Forelimb muscle (tissue), 1 donor: ENCODE data around the gene KLHDC8A. TPM values are rescaled to one million over a fixed set of nuclear protein-coding genes. Genes with fewer than 3 reads are reported as not detected.
"Not testable (repeated sequence)": the region's sequence is repeated elsewhere in the genome, so short reads cannot be mapped to it uniquely, and the experiment has no call there.

Source experiments
- DNase-seq: peaks from one replicate; pipeline ENCODE4 v3.0.0-alpha.2; 2013; ENCODE audit warnings: low read depth
- polyA plus RNA-seq: library from polyadenylated mRNA; unstranded; fragments of 120-200 nt; gene quantifications from one replicate; pipeline ENCODE4 v1.2.1, GENCODE V29; 2013; ENCODE audit not compliant: insufficient read length

Gene KLHDC8A, protein sequence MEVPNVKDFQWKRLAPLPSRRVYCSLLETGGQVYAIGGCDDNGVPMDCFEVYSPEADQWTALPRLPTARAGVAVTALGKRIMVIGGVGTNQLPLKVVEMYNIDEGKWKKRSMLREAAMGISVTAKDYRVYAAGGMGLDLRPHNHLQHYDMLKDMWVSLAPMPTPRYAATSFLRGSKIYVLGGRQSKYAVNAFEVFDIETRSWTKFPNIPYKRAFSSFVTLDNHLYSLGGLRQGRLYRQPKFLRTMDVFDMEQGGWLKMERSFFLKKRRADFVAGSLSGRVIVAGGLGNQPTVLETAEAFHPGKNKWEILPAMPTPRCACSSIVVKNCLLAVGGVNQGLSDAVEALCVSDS
- polyA plus RNA-seq: 0.15 TPM

DNA sequence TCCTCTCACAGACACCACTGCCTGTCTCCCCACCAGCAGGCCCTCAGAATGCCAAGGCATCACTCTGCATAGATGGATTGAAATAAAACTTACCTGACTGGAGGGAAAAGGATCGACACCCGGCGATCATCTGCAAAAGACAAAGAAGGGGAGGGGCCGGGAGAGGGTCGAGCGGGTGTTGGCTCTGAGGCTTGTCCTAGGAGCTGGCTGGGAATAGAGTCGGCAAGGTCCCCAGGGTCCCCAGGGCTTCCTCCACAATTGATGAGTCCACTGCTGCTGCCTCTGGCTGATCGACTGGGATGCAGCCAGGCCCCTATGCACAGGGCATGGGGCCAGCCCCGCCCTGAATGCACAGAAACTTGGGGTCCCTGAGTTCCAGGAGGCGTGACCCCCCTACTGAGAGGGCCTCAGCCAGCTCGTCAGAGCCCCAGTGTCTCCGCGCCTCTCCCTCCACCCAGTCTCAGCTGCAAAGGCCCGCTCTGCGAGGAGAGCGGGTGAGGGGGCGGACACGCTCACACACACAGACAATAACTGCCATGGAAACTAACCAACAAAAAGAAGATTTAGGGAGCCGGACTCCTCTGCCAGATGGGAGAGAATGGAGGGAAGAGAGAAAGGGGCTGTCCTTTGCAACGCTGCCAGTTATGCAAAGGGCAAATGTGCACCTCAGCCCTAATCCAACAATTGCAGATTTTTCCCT lies at the start of gene KLHDC8A:
TSS of gene KLHDC8A (minus strand) at position 483 of the 700 bp plus-strand sequence. CDS start 13,318 bp downstream, outside the sequence.
- DNase-seq: peak; percentile 59

DNA sequence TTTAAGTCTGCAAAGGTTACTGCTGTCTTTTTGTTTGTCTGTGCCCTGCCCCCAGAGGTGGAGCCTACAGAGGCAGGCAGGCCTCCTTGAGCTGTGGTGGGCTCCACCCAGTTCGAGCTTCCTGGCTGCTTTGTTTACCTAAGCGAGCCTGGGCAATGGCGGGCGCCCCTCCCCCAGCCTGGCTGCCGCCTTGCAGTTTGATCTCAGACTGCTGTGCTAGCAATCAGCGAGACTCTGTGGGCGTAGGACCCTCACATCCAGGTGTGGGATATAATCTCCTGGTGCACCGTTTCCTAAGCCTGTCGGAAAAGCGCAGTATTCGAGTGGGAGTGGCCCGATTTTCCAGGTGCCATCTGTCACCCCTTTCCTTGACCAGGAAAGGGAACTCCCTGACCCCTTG lies 49.5 kb upstream of the KLHDC8A start:
- not testable (repeated sequence) for DNase-seq

DNA sequence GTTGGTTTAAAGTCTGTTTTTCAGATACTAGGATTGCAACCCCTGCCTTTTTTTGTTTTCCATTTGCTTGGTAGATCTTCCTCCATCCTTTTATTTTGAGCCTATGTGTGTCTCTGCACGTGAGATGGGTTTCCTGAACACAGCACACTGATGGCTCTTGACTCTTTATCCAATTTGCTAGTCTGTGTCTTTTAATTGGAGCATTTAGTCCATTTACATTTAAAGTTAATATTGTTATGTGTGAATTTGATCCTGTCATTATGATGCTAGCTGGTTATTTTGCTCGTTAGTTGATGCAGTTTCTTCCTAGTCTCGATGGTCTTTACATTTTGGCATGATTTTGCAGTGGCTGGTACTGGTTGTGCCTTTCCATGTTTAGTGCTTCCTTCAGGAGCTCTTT lies 47.8 kb upstream of the KLHDC8A start:
- DNase-seq: not testable (repeated sequence)

DNA sequence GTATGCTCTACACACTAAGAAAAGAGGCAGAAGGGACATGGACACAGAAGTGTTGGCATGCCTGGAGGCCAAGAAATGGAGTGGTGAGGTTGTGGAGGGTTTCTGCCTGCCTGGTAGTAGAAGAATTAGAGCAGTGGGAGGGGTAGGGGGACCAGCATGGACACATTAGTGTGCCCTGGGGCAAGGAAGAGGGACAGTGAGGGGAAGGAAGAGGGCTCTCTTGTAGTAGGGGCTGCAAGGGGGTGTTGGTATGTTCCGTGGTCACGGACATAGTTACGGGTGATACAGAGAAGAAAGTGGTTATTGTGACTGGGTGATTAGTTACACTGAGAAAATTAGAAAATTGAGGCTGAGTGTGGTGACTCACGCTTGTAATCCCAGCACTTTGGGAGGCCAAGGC lies 41.9 kb upstream of the KLHDC8A start:
- DNase-seq: no peak

DNA sequence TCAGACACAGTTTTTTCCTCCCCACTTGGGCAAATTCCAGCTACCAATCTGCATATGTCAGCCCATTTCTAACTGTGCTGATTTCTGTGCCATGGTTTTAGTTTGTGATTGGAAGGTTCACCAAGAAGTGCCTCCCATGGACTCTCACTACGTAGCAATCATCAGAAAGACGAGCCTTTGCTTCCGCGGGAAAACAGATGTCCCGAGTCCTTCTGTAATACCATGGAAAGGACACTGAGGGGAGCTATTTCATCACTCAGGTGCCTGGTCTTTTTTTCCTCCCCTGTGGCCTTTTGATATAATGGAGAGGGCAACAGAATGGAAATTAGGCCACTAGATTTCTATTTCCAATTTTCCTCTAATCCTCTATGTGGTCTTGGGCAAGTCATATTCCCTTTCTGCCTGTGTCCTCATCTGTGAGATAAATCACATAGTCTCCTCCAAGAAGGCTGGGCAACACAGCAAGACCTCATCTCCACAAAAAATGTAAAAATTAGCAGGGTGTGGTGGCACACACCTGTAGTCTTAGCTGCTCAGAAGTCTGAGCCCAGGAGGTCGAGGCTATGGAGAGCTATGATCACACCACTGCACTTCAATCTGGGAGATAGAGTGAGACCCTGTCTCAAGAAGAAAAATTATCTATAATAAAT lies 40.4 kb upstream of the KLHDC8A start:
- no peak for DNase-seq

DNA sequence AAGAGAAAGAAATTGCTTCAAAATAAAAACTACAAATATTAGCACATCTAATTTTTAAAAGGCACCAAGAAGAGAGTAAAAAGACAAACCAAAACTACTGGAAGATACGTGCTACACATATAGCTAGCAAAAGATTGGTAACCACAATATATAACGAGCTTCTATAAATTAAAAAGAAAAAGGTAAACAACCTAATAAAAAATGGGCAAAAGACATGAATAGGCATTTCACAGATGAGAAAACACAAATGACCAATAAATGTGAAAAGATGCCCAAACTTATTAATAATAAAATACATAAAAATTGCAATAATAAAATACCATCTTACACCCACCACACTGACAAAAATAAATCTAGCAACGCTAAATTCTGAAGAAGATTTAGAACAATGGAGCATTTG lies 38.9 kb upstream of the KLHDC8A start:
- DNase-seq: no peak

DNA sequence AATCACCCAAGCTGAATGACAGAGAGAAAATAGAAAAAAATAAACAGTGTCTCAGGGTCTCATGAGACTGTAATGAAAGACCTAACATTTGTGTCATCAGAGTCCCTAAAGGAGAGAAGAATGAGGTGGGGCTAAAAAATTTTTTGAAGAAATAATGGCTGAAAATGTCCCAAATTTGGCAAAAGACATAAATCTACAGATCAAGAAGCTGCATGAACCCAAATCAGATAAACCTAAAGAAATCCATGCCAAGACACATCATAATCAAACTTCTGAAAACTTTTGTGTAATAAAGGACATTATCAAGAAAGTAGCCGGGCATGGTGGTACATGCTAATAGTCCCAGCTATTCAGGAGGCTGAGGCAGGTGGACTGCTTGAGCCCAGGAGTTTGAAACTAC lies 35.9 kb upstream of the KLHDC8A start:
- no peak for DNase-seq

DNA sequence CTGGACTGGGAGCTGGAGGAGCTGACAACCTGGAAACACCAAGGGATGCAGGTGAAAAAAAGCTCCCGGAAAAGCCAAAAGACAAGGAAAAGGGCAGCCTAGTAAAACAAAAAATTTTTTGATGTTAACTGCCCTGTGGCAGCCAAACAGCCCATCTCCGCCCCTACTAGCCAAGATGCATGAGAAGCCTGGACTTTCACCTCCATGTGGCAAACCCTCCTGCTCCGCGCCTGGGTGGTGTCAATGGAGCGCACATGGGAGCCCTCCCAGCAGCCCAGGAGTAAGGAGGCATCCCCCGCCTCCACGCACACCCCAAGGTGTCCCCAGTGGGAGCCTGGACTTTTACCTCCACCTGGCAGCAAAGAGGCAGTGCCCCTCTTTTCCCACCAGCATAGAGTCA lies 34.7 kb upstream of the KLHDC8A start:
- DNase-seq: no peak

DNA sequence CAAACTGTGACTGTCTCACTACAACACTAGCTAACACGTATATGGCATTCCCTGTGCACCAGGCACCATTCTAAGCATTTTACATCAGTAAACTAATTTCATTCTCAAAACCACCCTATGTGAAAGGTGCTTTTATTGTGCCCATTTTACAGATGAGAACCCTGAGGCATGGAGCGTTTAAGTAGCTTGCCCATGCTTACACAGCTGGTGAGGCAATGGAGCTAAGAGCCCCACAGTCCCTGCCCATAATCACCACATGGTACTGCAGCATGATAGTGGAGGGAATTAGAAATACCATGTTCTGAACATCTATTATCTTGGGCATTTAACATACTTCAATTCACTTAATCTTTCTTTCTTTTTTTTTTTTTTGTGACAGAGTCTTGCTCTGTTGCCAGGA lies 31.1 kb upstream of the KLHDC8A start:
- DNase-seq: no peak

DNA sequence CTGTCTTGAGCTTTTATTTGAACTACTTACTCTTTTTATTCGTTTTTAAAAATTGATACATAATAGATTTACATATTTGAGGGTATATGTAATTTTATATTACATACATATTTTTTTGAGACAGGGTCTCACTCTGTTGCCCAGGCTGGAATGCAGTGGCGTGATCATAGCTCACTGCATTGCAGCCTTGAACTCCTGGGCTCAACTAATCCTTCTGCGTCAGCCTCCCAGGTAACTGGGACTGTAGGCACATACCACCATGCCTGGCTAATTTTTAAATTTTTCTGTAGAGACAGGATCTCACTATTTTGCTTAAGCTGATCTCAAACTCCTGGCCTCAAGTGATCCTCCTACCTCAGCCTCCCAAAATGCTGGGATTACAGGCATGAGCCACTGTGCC lies 26.3 kb upstream of the KLHDC8A start:
- DNase-seq: not testable (repeated sequence)

DNA sequence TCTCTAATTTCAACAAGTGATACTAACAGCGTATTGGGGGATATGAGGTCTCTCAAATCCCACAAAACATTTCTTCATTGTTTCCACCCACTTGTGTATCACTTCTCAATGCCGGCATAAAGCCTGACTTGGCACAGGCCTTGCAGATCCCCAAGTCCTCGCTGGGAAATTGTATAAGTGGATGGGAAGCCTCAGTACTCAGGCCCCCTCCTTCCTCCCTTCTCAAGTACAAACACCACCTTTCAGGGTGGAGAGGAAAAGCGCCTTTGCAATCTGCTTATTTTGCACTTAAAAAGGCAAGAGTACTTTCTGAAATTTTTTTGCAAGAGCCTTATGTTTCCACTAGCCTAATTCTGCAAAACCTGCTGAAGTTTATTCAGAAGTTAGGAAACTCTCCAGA lies 25.8 kb upstream of the KLHDC8A start:
- DNase-seq: no peak

DNA sequence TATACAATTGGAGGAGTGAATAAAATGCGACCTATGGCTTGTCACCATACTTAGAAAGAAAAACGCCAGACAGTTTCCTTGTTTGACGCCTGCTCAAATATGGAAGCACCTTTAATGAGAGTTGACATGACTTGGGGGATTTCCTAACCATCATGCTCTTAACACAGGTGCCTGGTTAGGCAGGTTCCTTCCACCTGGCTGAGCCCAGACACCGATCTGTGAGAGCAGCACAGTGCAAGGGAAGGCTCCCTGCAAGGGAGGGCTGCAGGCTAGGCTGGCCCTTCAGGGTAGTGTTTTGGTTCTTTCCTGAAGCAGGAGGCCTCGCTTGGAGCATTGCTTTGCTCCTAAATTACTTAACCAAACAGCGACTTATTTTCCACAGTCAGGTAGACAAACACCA lies 24.6 kb upstream of the KLHDC8A start:
- no peak for DNase-seq

DNA sequence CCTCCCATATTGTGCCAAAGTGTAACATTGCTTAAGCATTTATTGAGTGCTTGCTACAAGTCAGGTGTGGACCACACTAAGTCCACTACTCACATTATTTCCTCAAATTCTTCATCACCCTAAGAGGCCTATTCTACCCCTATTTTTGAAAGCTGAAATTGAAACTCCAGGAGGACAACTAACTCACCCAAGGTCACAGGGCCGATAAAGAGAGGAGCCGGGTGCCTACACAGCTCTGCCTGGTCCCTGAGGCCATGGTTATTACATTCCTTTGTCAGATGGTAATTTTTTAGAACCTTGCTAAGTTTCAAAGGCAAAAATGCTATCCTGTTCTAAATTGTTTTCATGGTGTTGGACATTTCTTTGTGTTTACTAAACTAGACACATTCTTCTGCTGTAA lies 24.2 kb upstream of the KLHDC8A start:
- DNase-seq: no peak

DNA sequence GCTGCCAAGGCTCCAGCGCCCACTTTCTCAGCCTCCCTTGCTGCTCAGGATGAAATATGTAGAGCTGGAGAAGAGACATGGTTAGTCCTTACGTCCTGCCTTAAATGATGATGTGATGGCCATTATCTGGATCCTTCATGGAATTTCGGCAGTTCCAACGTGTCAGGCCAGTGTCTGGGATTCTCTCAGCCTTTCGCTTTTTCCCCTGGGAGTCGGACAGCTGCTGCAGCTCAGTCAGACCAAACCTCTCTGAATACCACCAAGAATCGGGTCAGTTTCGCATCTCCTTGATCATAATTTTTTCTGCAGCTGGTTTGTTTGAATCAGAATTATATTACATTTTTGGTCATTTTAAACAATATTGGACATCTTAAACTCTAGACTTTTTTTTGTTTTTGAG lies 22.3 kb upstream of the KLHDC8A start:
- no peak for DNase-seq

DNA sequence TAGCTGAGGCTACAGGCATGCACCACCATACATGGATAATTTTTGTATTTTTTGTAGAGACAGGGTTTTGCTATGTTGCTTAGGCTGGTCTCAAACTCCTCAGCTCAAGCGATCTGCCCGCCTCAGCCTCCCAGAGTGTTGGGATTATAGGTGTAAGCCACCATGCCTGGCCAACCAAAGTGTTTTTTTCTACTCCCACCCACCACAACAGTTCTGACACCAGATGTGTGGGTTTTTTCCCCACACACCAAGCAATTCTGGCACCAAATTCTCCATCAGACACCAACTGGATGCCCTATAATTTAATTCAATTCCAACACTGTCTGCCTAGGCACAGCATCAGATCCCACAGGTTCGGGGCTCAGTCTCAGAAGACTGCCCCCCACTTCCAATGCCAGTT lies 20.6 kb upstream of the KLHDC8A start:
- no peak for DNase-seq

DNA sequence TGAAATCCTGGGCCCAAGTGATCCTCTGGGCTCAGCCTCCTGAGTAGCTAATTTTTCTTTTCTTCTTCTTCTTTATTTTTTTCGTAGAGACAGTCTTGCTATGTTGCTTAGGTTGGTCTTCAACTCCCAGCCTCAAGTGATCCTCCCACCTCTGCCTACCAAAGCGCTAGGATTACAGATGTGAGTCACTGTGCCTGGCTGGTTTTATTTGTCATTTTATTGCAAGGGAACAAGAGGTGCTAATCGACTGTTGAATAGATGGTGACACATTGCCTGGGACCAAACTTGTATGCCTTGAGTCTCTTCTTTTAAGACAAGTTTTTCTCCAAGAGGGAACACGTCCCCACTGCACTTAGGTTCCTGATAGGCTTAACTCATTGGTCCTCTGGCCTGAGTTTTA lies 20.0 kb upstream of the KLHDC8A start:
- no peak for DNase-seq

DNA sequence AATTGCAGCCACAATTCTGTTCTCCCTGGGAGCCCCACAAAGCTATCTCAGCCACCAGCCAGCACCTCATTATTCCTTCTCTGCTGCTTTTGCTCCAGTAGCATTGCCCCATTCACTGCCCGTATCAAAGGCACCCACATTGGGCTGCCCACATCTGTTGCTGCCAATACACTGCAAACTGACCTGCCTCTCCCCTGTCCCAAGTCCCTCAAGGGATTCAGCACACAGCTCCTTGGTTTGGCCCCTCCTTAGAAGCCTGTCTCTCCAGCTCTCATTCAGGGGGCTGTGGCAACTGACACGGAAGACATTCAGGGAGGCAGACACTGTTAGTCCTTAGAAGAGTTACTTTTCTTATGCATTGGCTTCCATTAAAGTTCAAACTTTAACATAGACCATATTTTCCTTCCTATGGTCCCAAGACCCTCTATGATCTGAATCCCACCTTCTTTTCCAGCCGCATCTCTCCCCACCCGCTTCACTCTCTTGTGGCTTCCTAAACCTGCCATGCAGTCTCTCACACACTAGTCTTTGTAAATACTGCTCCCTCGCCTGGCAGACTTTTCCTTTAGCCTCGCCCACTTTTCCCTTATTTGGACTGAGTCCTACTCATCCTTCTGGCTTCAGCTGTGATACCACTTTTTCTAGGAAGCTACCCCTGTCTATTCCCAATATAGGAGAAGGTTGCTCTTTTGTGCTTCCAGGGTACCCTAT lies 19.3 kb upstream of the KLHDC8A start:
- DNase-seq: no peak

DNA sequence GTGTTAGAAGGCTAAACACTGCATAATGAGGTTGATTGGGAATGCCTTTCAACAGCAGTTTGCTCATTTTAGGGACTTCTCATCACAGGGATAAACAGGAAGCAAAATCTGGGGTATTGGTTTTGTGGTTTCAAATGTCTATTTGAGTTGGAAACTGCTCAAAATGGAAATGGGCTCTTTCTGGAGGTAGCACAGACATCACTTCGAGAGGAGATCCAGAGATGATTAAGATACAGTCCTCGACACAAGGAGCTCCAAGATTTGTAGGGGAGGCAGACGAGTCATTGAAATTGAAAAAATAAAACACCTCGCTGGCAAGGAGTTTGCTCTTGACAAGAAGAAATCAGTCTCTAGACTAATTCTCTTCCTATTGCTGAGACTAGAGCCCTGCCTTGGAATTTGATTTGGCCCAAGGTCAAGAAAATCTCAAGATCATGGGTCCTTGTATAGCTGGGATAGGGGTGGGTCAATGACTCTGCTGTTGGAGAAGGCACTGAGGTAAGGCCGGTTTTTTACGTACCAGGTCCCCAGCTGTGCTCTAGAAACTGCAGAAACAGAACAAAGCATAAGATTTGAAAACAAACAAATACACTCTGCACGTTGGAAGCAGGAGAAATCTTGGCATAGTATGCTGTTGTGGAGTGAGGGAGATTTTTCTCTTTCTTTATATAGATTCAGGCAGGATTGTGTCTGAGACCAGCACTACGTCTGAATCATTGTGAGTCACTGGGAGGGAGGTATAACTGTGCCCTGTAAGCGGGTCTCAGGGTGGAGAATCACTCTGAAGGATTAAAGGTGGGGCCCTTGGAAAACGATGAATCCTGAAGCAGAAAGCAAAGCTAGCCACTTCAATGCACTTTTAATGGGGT lies 17.7 kb upstream of the KLHDC8A start:
- DNase-seq: no peak

DNA sequence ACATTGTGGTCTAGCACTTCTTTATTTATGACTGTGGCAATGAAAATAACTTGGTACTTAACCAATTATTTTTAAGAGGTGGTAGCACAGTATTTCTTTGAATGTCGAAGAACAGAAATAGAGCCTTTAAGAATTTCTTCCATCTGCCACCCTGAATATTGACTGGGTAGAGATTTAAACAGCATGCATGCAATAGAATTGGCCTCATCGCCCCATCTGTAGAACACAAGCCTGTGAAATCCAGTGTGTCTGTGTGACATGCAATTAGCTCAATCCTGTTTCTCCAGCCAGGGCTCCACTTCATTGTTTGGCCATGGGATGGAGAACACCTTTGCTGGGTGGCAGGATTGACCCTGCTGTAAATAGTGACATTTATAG lies 17.1 kb upstream of the KLHDC8A start:
- DNase-seq: no peak

DNA sequence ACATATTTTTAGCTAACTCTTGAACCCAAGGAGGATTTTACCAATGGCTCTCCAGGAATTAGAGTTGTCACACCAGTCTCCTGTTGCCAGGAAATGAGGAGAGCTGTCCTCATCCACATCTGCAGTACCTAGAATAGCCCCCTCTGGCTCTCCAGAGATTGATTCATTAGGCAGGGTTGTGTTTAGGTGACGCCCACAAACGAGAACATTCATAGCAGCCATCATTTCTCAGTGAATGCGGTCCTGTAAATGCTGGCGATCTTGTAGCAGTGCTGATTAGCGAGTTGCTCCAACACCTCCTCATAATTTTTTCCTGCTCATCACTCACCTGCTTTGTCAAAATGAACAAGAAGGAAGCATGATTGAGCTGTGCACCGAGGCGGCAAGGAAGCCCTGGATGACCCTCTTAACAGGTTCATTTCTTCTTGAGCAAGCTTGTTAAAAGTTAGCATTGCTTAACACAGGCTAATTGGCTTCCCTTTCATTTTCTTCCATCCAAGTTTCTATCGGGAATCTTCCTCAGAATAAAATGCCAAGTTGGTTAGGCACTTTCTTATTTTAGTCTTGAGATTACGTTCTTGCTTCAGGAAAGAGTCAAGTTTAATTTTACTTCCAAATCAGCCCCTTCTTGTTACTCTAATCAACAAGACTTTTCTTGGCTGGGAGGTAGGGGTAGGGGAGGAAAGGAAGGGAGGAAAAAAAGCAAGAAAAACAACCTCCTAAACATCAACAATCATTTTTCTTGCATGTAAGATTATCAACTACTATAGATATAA lies 16.5 kb upstream of the KLHDC8A start:
- no peak for DNase-seq
